ENCODE results near the gene CIB1.

Gene CIB1

DNA sequence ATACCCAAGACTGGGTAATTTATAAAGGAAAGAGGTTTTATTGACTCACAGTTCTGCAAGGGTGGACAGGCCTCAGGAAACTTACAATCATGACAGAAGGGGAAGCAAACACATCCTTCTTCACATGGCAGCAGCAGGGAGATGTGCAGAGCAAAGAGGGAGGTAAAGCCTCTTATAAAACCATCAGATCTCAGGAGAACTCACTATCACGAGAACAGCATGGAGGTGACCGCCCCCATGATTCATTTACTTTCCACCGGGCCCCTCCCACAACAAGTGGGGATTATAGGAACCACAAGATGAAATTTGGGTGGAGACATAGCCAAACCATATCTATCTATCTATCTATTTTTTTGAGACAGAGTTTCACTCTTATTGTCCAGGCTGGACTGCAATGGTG lies 5.6 kb upstream of the CIB1 start:
- DNase-seq = no peak

DNA sequence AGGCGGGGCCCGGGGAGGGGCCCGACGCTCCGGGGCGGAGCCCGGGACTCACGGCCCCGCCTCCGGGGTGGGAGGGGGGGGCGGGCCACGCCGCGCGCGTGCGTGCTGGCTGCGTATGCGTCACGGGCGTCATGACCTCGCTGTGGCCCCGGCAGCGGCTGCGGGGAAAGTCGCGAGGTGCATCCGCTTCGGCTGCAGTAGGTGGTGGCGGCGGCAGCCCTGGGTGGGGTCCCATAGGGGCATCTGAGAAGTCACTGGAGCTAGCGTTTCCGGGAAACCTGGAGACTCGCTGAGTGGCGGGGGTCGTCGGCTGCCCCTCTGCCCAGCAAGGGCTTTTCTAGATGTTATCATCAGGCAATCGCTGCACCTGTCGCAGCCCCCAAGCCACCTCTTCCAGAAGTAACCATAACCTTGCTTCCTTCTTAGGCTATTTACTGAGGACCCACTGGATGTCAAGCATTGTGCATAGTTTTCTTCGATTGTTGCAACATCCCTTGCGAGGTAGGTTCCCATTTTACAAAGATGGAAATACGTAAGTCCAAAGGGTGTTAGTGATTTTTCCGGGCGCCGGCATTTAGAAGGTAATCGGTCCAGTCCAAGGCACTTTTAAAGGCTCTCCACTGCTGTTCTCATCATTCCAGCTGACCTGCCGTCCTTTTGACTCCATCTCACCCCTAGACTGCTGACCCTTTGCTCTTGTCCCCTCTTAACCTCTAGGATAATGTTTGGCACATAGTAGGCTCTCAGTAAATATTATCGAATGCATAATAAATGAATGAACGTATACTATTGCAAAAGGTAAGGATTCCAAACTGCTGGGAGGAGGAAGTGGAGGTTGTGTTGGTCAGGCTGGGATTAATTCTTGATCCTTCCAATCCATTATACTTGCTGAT lies 601 bp upstream of the CIB1 start, which contains the start of gene GDPGP1:
TSS of gene GDPGP1 (plus strand) at position 114 of the 893 bp plus-strand sequence. CDS start 6,700 bp downstream, outside the sequence.
- no peak for DNase-seq

- DNase-seq = no peak
Measured at GRCh38 chr15:90232941-90233386, 777 bp downstream of the CIB1 start.

DNA sequence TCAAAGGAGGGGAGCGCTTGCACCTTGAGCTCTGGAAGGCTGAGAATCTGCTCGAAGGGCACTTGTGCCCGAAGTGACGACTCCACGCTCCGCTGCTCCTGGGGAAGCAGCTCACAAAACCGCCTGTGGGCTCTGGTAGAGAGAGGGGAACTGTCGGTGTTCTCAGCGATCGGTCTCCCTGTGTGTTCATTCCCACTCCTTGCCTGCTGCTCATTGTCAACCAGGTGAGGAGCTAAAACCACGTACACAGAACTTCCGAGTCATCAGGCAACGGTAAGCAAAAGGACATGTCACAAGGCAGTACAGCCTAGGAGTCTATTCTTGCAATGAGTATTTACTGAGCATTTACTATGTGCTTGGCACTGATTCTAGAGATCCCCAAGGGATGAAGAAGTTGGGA lies 1.5 kb downstream of the CIB1 start:
- DNase-seq = no peak

GRCh38 chr15:90231028-90232017 lies 2.4 kb downstream of the CIB1 start:
- no peak for DNase-seq

GRCh38 chr15:90230610-90231009 lies 3.1 kb downstream of the CIB1 start:
- DNase-seq = no peak

DNA sequence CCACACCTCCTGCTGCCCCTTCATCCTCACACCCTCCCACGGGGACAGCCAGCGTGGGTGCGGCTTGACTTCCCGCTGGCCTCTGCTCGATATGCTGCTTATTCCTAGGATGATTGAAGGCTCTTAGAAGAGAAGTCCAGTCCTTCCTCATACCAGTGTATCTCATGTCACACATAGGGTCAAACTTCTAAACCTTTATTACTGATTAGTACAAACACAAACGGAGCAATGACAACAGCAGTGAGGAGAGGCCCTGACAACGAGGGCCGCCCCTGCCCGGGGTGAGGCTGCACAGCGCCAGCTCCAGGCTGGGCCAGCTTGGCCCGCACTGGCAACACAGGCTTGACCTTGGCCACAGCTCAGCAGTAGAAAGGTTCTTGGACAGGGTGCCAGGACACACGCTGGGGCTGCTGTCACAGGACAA lies 3.7 kb downstream of the CIB1 start:
- no peak for DNase-seq

- no peak for DNase-seq
Measured at GRCh38 chr15:90228960-90229359, 4.8 kb downstream of the CIB1 start.

- no peak for DNase-seq
Measured at GRCh38 chr15:90227816-90228772, 5.6 kb downstream of the CIB1 start.

- no peak for DNase-seq
Measured at GRCh38 chr15:90227336-90227735, 6.4 kb downstream of the CIB1 start.

GRCh38 chr15:90225504-90226234 lies 8.1 kb downstream of the CIB1 start:
- DNase-seq = no peak

- no peak for DNase-seq
Measured at GRCh38 chr15:90225047-90225446, 8.7 kb downstream of the CIB1 start.

GRCh38 chr15:90223441-90224165 lies 10.1 kb downstream of the CIB1 start:
- DNase-seq = no peak

DNA sequence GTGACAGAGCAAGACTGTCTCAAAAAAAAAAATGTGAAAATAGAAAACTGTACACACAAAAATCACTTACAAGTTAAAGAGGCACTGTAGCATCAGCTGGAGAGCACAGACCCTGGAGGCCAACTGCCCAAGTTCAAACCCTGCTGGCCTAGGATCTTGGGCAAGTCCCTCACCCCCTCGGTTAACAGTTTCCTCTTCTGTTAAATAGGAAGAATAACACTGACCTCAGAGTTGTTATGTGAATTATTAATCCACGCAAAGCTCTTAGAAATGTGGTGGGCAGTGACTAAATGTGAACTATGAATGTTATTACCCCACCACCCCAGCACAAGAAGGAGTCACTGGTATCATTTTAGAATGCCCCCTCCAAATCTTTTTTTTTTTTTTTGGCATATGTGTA lies 11.2 kb downstream of the CIB1 start:
- no peak for DNase-seq

GRCh38 chr15:90221246-90221900 lies 12.4 kb downstream of the CIB1 start:
- DNase-seq = no peak

DNA sequence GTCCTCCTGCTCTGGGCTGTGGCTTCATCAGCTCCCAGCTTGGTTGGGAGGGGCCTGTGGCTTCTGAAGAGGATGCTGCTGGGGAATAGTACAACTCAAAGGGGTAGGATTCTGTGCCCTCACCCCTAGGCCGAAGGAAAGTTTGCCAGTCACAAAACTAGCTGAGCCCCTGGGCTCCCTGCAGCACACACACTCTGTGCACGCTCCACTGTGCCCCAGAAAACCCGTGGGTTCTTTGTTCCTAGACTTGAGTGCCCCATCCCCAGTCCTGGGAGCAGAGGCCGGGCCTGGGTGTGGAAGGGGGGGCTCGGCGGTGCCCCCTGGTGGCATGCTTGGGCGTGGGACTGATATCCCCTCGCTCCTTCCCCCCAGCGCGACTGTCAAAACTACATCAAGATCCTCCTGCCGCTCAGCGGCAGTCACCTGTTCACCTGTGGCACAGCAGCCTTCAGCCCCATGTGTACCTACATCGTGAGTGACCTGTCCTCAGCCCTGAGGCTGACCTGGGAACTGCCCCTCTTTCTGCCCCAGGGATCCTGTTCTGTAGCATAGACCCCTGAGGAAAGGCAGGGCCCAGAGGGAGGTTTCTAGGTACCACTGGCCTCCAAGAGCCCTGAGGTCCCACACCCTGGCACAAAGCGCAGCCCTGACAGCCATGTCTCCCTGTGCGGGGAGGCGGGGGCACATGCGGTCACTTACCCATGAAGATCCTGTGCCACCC lies 14.2 kb downstream of the CIB1 start:
- DNase-seq = no peak

DNA sequence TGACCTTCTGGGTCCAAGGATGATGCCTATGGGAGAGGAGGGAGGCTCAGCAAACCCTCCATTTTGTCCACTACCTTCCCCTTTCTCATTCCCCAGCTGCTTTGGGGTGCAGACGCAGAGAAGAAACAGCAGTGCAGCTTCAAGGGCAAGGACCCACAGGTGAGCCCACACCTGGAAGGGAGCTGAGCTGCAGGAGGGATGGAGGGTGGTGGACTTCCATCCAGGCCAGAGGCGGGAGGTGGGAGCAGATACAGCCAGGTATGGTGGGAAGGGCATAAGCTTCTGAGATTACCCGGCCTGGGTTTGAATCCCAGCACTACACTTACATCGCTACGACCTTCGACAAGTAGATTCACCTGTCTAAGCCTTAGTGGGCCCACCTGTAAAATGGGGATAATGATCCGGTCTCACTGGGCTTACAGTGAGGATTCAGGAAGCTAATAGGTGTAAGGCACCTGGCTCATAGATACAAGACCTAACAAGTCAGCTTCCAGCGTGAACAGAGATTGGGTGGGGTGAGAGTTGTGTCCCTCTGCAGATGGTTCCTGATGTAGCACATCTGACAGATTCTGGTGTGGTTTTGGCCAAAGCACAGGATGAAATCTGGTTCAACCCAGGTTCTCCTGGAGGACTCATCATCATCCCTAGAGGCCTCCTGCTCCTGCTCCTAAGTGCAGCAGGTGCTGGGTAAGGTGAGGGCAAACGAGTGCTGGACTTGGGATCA lies 15.9 kb downstream of the CIB1 start:
- no peak for DNase-seq

- no peak for DNase-seq
Measured at GRCh38 chr15:90214553-90215196, 19.1 kb downstream of the CIB1 start.
